Smooth muscle cell (in vitro differentiated cells): ENCODE results near the gene EHBP1. TPM values are rescaled to one million over a fixed set of nuclear protein-coding genes. Genes with fewer than 3 reads are reported as not detected.

Experiments used
- DNase-seq: peaks from one replicate; lab custom pipeline; 2025; ENCODE audit not compliant: unreplicated experiment; lab: John Stamatoyannopoulos, UW
- H2AFZ ChIP-seq: fragments of 200-600 bp; sonication (generic); 2 replicates; pipeline ENCODE4 v1.6.0; 2016; ENCODE audit warnings: antibody characterized with exemption, low read depth, mild to moderate bottlenecking
- H3F3A ChIP-seq: fragments of 200-600 bp; sonication (generic); 2 replicates; pipeline ENCODE4 v1.6.0; 2017; ENCODE audit warnings: antibody characterized with exemption, low read depth
- H3K27ac ChIP-seq: fragments of 200-600 bp; sonication (generic); 2 replicates; pipeline ENCODE4 v1.5.1; 2016; ENCODE audit warnings: low read depth, mild to moderate bottlenecking
- H3K27me3 ChIP-seq: fragments of 200-600 bp; sonication (generic); 2 replicates; pipeline ENCODE4 v1.6.1; 2016; ENCODE audit warnings: low read depth, mild to moderate bottlenecking
- H3K36me3 ChIP-seq: fragments of 200-600 bp; sonication (generic); 2 replicates; pipeline ENCODE4 v1.5.1; 2016; ENCODE audit warnings: low read depth
- H3K4me1 ChIP-seq: fragments of 200-600 bp; sonication (generic); 2 replicates; pipeline ENCODE4 v1.5.1; 2016; ENCODE audit warnings: low read depth
- H3K4me2 ChIP-seq: fragments of 200-600 bp; sonication (generic); 2 replicates; pipeline ENCODE4 v1.6.0; 2016; ENCODE audit warnings: mild to moderate bottlenecking
- H3K4me3 ChIP-seq: fragments of 200-600 bp; sonication (generic); 2 replicates; pipeline ENCODE4 v1.5.1; 2016; ENCODE audit warnings: mild to moderate bottlenecking
- H3K79me2 ChIP-seq: fragments of 200-600 bp; sonication (generic); 2 replicates; pipeline ENCODE4 v1.6.0; 2016; ENCODE audit warnings: low read depth, mild to moderate bottlenecking
- H3K9ac ChIP-seq: fragments of 200-600 bp; sonication (generic); 2 replicates; pipeline ENCODE4 v1.6.0; 2016; ENCODE audit warnings: low read depth
- H3K9me3 ChIP-seq: fragments of 200-600 bp; sonication (generic); replicated peaks from 2 replicates; pipeline ENCODE4 v1.5.1; 2016; ENCODE audit warnings: low read depth
- H4K20me1 ChIP-seq: fragments of 200-600 bp; sonication (generic); 2 replicates; pipeline ENCODE4 v1.6.0; 2016; ENCODE audit warnings: low read depth
- CTCF ChIP-seq: fragments of 200-600 bp; sonication (generic); IDR thresholded peaks from 2 replicates; pipeline ENCODE4 v1.5.1; 2017; ENCODE audit warnings: borderline replicate concordance, mild to moderate bottlenecking, antibody characterized with exemption; ENCODE audit not compliant: insufficient read depth, poor library complexity, severe bottlenecking
- WGBS: methylation state at CpG from one replicate; pipeline ENCODE4 v1.1.7; 2016; ENCODE audit warnings: low lambda C conversion rate; 5-methylcytosine and 5-hydroxymethylcytosine counted together
- polyA plus RNA-seq: library from polyadenylated mRNA; unstranded; fragments of >200 nt; fragmentation: Nextera tagmentation; extraction: Ambion mirVana; gene quantifications from 2 replicates; pipeline ENCODE4 v1.2.1, GENCODE V29; 2016
- total RNA-seq: library from RNA; depleted of rRNA; stranded (reverse); fragments of >200 nt; gene quantifications from 2 replicates; pipeline ENCODE4 v1.2.3, GENCODE V29; 2014

The EHBP1 gene
- total and polyA plus RNA-seq, 2 experiments from 2014 or later: 9.3 to 45.9 TPM

GRCh38 chr2:62692225-62692624, 13.3 kb upstream of the EHBP1 start:
- no peaks in the 10 kb centered on the region for H3K36me3 ChIP-seq
- no peaks in the 10 kb centered on the region for H3K9me3 ChIP-seq
- no peak overlapping the region for H3K9ac ChIP-seq
- no peak overlapping the region for H3K27ac ChIP-seq
- no peak for DNase-seq
- no peaks in the 10 kb centered on the region for H3K27me3 ChIP-seq
- H3F3A ChIP-seq: no peaks in the 10 kb centered on the region
- no peak overlapping the region for H2AFZ ChIP-seq
- no peaks in the 10 kb centered on the region for H4K20me1 ChIP-seq
- H3K4me1 ChIP-seq: no peaks in the 10 kb centered on the region
- H3K79me2 ChIP-seq: no peaks in the 10 kb centered on the region
- H3K4me2 ChIP-seq: no peak overlapping the region
- no peak for TF ChIP-seq CTCF
- H3K4me3 ChIP-seq: no peak overlapping the region

GRCh38 chr2:62698653-62699052, 6.9 kb upstream of the EHBP1 start:
- Histone ChIP-seq H3F3A (no peaks in the 10 kb centered on the region), H3K27ac (no peak overlapping the region), H3K4me1 (no peaks in the 10 kb centered on the region), H3K4me3 (no peak overlapping the region), H2AFZ (no peak overlapping the region), H3K9ac (no peak overlapping the region), H3K4me2 (no peak overlapping the region), H3K9me3 (no peaks in the 10 kb centered on the region), H3K36me3 (no peaks in the 10 kb centered on the region), H3K79me2 (no peaks in the 10 kb centered on the region), H3K27me3 (no peaks in the 10 kb centered on the region), H4K20me1 (no peaks in the 10 kb centered on the region)
- no peak for TF ChIP-seq CTCF
- DNase-seq: no peak
- WGBS: 93% methylated on average over 1 of the region's 1 CpG

- H3K4me3 ChIP-seq: peak overlapping the region; percentile 64
- H3F3A ChIP-seq: peaks cover 5% of the 10 kb centered on the region
- no peak for DNase-seq
- peak overlapping the region; percentile 92 for H2AFZ ChIP-seq
- no peaks in the 10 kb centered on the region for H3K27me3 ChIP-seq
- peaks cover 36% of the 10 kb centered on the region for H3K79me2 ChIP-seq
- H4K20me1 ChIP-seq: peaks cover 2% of the 10 kb centered on the region
- peak overlapping the region; percentile 46 for H3K27ac ChIP-seq
- H3K36me3 ChIP-seq: no peaks in the 10 kb centered on the region
- H3K4me2 ChIP-seq: peak overlapping the region; percentile 86
- peaks cover 33% of the 10 kb centered on the region for H3K4me1 ChIP-seq
- 9% methylated on average over 2 of the region's 2 CpGs for WGBS
- H3K9me3 ChIP-seq: no peaks in the 10 kb centered on the region
- no peak for TF ChIP-seq CTCF
- H3K9ac ChIP-seq: peak overlapping the region; percentile 46
These were observed 883 bp upstream of the EHBP1 start for GRCh38 chr2:62704654-62705006.

- Histone ChIP-seq H3F3A (peaks cover 5% of the 10 kb centered on the region), H3K79me2 (peaks cover 51% of the 10 kb centered on the region), H3K27ac (peak overlapping the region; percentile 37), H3K27me3 (no peaks in the 10 kb centered on the region), H3K36me3 (no peaks in the 10 kb centered on the region), H3K4me3 (peak overlapping the region; percentile 88), H4K20me1 (peaks cover 9% of the 10 kb centered on the region), H3K4me2 (peak overlapping the region; percentile 93), H3K4me1 (peaks cover 33% of the 10 kb centered on the region), H2AFZ (peak overlapping the region; percentile 94), H3K9ac (peak overlapping the region; percentile 52), H3K9me3 (no peaks in the 10 kb centered on the region)
- peak; percentile 72 for DNase-seq
- WGBS: 4% methylated on average over 25 of the region's 57 CpGs
- TF ChIP-seq CTCF: peak; percentile 12
These were observed 577 bp downstream of the EHBP1 start for GRCh38 chr2:62705859-62706720.
